Neural cell (in vitro differentiated cells): ENCODE data around the gene NUS1. TPM values are rescaled to one million over a fixed set of nuclear protein-coding genes. Genes with fewer than 3 reads are reported as not detected.
"Not testable (repeated sequence)": the region's sequence is repeated elsewhere in the genome, so short reads cannot be mapped to it uniquely, and the experiment has no call there.

ENCODE experiments used
- H2AFZ ChIP-seq: fragments of 200-600, 300-800 bp; sonication (generic), shearing (Covaris generic); 2 replicates; pipeline ENCODE4 v1.6.0; 2014; ENCODE audit warnings: low read depth, mild to moderate bottlenecking, antibody characterized with exemption, low read length, moderate library complexity
- H3F3A ChIP-seq: fragments of 200-600 bp; shearing (Covaris generic); 2 replicates; pipeline ENCODE4 v1.6.1; 2016; ENCODE audit warnings: mild to moderate bottlenecking, moderate library complexity, mixed read lengths, antibody characterized with exemption, low read length; ENCODE audit not compliant: insufficient read depth, poor library complexity, severe bottlenecking
- H3K27ac ChIP-seq: fragments of 200-600, 300-800 bp; sonication (generic), shearing (Covaris generic); 2 replicates; pipeline ENCODE4 v1.5.1; 2014; ENCODE audit warnings: mild to moderate bottlenecking, low read length, moderate library complexity
- H3K27me3 ChIP-seq: fragments of 300-800, 200-600 bp; sonication (generic), shearing (Covaris generic); 2 replicates; pipeline ENCODE4 v1.6.0; 2014; ENCODE audit warnings: mild to moderate bottlenecking, low read depth, low read length, moderate library complexity; ENCODE audit not compliant: insufficient read depth
- H3K36me3 ChIP-seq: fragments of 300-800, 200-600 bp; sonication (generic), shearing (Covaris generic); 2 replicates; pipeline ENCODE4 v1.5.1; 2014; ENCODE audit warnings: mild to moderate bottlenecking, antibody characterized with exemption, low read length, moderate library complexity; ENCODE audit not compliant: insufficient read depth
- H3K4me2 ChIP-seq: fragments of 300-800, 200-600 bp; sonication (generic), shearing (Covaris generic); 2 replicates; pipeline ENCODE4 v1.6.0; 2014; ENCODE audit warnings: mild to moderate bottlenecking, low read length
- H3K4me3 ChIP-seq: fragments of 300-800, 200-600 bp; sonication (generic), shearing (Covaris generic); 2 replicates; pipeline ENCODE4 v1.5.1; 2014; ENCODE audit warnings: mild to moderate bottlenecking, low read length, moderate library complexity
- H3K79me2 ChIP-seq: fragments of 200-600 bp; shearing (Covaris generic); replicated peaks from 2 replicates; pipeline ENCODE4 v1.6.0; 2014; ENCODE audit warnings: mild to moderate bottlenecking, low read length, moderate library complexity; ENCODE audit not compliant: insufficient read depth
- H3K9ac ChIP-seq: fragments of 300-800, 200-600 bp; sonication (generic), shearing (Covaris generic); 2 replicates; pipeline ENCODE4 v1.6.1; 2016; ENCODE audit warnings: mild to moderate bottlenecking, low read length, mixed read lengths
- H3K9me2 ChIP-seq: fragments of 200-600 bp; shearing (Covaris generic); 2 replicates; pipeline ENCODE4 v1.6.1; 2016; ENCODE audit warnings: mild to moderate bottlenecking, low read length, mixed read lengths; ENCODE audit not compliant: insufficient read depth
- H3K9me3 ChIP-seq: fragments of 200-600, 300-800 bp; sonication (generic), shearing (Covaris generic); 2 replicates; pipeline ENCODE4 v1.6.1; 2016; ENCODE audit warnings: mild to moderate bottlenecking, mixed run types, low read length, moderate library complexity, mixed read lengths
- H4K20me1 ChIP-seq: fragments of 200-600 bp; shearing (Covaris generic); 2 replicates; pipeline ENCODE4 v1.6.1; 2016; ENCODE audit warnings: mild to moderate bottlenecking, mixed run types; ENCODE audit not compliant: insufficient read depth
- CTCF ChIP-seq: fragments of 450-650 bp; IDR thresholded peaks from 2 replicates; pipeline ENCODE4 v1.5.1; 2014; ENCODE audit warnings: antibody characterized with exemption, mild to moderate bottlenecking, moderate library complexity; ENCODE audit not compliant: poor library complexity, severe bottlenecking
- EP300 ChIP-seq: fragments of 450-650 bp; conservative IDR thresholded peaks from 2 replicates; pipeline ENCODE4 v1.6.1; 2014; ENCODE audit warnings: antibody characterized with exemption, mild to moderate bottlenecking, moderate library complexity; ENCODE audit not compliant: poor library complexity, severe bottlenecking
- EZH2 ChIP-seq: fragments of 200-600, 300-800 bp; shearing (Covaris generic), sonication (generic); IDR thresholded peaks from 2 replicates; pipeline ENCODE4 v1.6.1; 2014; ENCODE audit warnings: antibody characterized with exemption, low read length, borderline replicate concordance, mild to moderate bottlenecking; ENCODE audit not compliant: insufficient read depth, poor library complexity, severe bottlenecking
- MXI1 ChIP-seq: fragments of 450-650 bp; conservative IDR thresholded peaks from 2 replicates; pipeline ENCODE4 v1.6.1; 2014; ENCODE audit warnings: antibody characterized with exemption, mild to moderate bottlenecking; ENCODE audit not compliant: poor library complexity, severe bottlenecking
- POLR2AphosphoS5 ChIP-seq: IDR thresholded peaks from 2 replicates; pipeline ENCODE4 v1.6.1; 2012
- RAD21 ChIP-seq: fragments of 450-650 bp; conservative IDR thresholded peaks from 2 replicates; pipeline ENCODE4 v1.6.1; 2014; ENCODE audit warnings: antibody characterized with exemption, mild to moderate bottlenecking, moderate library complexity
- SMC3 ChIP-seq: fragments of 450-650 bp; conservative IDR thresholded peaks from 2 replicates; pipeline ENCODE4 v1.6.1; 2014; ENCODE audit warnings: antibody characterized with exemption, mild to moderate bottlenecking, moderate library complexity; ENCODE audit not compliant: poor library complexity
- TAF1 ChIP-seq: IDR thresholded peaks from 2 replicates; pipeline ENCODE4 v1.6.1; 2012; ENCODE audit warnings: low read depth
- polyA plus RNA-seq: library from polyadenylated mRNA; depleted of rRNA; stranded (reverse); fragments of >200 nt; gene quantifications from 2 replicates; pipeline ENCODE4 v1.2.3, GENCODE V29; 2014
- TF ChIP-seq, protein P1 (sequence below): IDR thresholded peaks from 2 replicates; pipeline ENCODE4 v1.6.1; 2012; ENCODE audit warnings: borderline replicate concordance

The NUS1 gene
- polyA plus RNA-seq, 1 donor from 2014 or later: 36.3 TPM

DNA sequence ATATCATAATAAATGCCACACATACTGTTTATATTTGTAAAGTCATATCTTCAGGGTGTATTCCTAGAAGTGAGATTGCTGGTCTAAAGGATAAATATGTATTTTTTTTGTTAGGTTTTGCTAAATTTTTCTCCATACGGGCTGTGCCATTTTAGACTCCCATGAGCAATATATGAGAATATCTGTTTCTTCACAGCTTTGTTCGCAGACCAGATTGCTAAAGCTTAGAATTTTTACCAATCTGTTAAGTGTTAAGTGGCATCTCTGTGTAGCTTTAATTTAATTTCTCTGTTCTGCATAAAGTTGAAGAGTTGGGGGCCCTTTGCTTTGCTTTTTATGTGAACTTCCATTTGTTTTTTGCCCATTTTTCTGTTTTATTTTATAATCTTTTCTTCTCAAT, 32.3 kb upstream of the NUS1 start:
- no peak overlapping the region for H3K4me3 ChIP-seq
- H3K79me2 ChIP-seq: no peaks in the 10 kb centered on the region
- H3K27ac ChIP-seq: no peak overlapping the region
- H3F3A ChIP-seq: no peaks in the 10 kb centered on the region
- no peak overlapping the region for H3K9ac ChIP-seq
- no peak overlapping the region for H3K4me2 ChIP-seq
- H3K36me3 ChIP-seq: no peaks in the 10 kb centered on the region
- H3K27me3 ChIP-seq: no peaks in the 10 kb centered on the region
- no peak overlapping the region for H2AFZ ChIP-seq
- no peak for TF ChIP-seq POLR2AphosphoS5
- TF ChIP-seq MXI1: no peak
- TF ChIP-seq, protein P1, sequence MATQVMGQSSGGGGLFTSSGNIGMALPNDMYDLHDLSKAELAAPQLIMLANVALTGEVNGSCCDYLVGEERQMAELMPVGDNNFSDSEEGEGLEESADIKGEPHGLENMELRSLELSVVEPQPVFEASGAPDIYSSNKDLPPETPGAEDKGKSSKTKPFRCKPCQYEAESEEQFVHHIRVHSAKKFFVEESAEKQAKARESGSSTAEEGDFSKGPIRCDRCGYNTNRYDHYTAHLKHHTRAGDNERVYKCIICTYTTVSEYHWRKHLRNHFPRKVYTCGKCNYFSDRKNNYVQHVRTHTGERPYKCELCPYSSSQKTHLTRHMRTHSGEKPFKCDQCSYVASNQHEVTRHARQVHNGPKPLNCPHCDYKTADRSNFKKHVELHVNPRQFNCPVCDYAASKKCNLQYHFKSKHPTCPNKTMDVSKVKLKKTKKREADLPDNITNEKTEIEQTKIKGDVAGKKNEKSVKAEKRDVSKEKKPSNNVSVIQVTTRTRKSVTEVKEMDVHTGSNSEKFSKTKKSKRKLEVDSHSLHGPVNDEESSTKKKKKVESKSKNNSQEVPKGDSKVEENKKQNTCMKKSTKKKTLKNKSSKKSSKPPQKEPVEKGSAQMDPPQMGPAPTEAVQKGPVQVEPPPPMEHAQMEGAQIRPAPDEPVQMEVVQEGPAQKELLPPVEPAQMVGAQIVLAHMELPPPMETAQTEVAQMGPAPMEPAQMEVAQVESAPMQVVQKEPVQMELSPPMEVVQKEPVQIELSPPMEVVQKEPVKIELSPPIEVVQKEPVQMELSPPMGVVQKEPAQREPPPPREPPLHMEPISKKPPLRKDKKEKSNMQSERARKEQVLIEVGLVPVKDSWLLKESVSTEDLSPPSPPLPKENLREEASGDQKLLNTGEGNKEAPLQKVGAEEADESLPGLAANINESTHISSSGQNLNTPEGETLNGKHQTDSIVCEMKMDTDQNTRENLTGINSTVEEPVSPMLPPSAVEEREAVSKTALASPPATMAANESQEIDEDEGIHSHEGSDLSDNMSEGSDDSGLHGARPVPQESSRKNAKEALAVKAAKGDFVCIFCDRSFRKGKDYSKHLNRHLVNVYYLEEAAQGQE: no peak
- no peak for TF ChIP-seq CTCF
- TF ChIP-seq SMC3: no peak
- TF ChIP-seq EP300: no peak
- no peak for TF ChIP-seq EZH2
- TF ChIP-seq RAD21: no peak
- no peak for TF ChIP-seq TAF1
- H4K20me1 ChIP-seq: no peaks in the 10 kb centered on the region
- no peaks in the 10 kb centered on the region for H3K9me2 ChIP-seq
- H3K9me3 ChIP-seq: no peaks in the 10 kb centered on the region

DNA sequence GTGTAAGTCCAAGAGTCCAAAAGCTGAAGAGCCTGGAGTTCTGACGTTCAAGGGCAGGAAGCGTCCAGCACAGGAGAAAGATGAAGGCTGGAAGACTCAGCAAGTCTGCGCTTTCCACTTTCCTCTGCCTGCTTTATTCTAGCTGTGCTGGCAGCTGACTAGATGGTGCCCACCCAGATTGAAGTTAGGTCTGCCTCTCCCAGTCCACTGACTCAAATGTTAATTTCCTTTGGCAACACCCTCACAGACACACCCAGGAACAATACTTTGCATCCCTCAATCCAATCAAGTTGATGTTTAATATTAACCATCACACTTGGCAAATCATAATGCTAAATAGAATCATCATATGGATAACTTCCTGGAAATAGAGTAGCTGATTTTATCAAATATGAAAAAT, 23.3 kb upstream of the NUS1 start:
- not testable (repeated sequence) for H3K36me3 ChIP-seq, H4K20me1 ChIP-seq, H3F3A ChIP-seq, H3K27ac ChIP-seq, H3K79me2 ChIP-seq, H3K4me2 ChIP-seq, H3K9me3 ChIP-seq, H3K9me2 ChIP-seq, H3K4me3 ChIP-seq, H3K27me3 ChIP-seq, H3K9ac ChIP-seq, H2AFZ ChIP-seq

DNA sequence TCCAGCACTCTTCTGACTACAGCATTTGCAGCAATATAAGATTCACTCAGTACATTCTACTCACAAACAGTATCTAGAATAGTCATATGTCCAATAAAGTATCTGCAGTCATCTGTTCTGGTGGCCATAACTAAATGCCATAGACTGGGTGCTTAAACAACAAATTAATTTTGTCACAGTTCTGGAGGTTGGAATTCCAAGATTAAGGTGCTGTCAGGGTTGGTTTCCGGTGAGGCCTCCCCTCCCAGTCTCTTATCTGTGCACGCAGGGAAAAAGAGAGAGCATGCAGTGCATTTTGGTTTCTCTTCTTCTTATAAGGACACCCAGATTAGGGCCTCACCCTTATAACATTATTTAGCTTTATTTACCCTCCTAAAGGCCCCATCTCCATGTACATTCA, 21.3 kb upstream of the NUS1 start:
- TF ChIP-seq EP300 (no peak), MXI1 (no peak), CTCF (no peak), RAD21 (no peak), TAF1 (no peak)

More for the DNA sequence above, 21.3 kb upstream of the NUS1 start:
- Histone ChIP-seq H3K27me3 (no peaks in the 10 kb centered on the region), H3K79me2 (no peaks in the 10 kb centered on the region), H3K4me3 (no peak overlapping the region), H3K9me3 (no peaks in the 10 kb centered on the region), H3K9ac (no peak overlapping the region), H3K9me2 (no peaks in the 10 kb centered on the region), H3K27ac (no peak overlapping the region), H2AFZ (no peak overlapping the region), H3F3A (no peaks in the 10 kb centered on the region), H3K4me2 (no peak overlapping the region), H4K20me1 (no peaks in the 10 kb centered on the region), H3K36me3 (no peaks in the 10 kb centered on the region)
